ENCODE data around the gene CNOT3.
"Not testable (repeated sequence)": the region's sequence is repeated elsewhere in the genome, so short reads cannot be mapped to it uniquely, and the experiment has no call there.

Gene CNOT3

DNA sequence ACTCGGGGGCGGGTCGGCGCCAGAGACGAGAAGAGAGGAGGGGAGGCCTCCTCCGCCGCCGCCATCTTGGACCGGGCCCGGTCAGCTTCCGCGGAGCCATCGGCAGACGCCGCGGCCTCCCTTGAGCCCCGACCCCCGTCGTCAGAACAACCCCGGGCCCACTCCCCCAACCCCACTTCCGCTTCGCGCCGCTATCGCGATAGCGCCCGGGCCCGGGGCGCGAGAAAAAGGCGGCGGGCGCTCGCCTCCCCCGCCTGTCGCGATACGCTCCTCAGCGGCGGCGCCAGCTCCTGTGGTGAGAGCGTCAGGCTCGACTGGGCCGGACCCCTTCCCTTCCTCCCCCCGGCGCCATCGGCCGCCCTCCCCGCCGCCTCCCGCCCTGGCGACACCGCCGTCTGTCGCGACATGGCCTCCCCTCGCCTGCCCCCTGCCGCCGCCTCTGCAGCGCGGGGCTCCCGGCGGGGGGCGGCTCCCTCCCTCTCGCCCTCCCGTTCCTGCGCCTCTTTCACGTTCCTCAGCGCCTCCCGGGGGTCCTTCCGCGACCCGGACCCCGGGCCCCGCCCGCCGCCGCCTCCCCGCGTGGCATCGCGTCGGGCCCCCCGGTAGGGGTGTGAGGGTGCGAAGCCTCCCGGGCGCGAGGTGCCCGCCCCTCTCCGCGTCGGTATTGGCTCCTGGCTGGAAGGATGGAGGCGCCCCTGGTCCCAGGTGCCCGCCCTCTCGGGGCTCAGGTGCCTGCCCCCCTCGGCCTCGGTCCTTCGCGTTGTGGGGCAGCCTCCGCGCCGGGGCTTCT, at the start of gene CNOT3:
Gene CNOT3, plus strand, starts transcription at position 64 of the 790 bp plus-strand sequence. CDS start 5,217 bp downstream, outside the sequence.
- DNase-seq (ENCODE audit: low read depth) = no peak

GRCh38 chr19:54094426-54095000, 43.0 kb upstream of the CNOT3 start:
- no peak for DNase-seq (ENCODE audit: low read depth)

- DNase-seq (ENCODE audit: low read depth) = no peak
Observed at GRCh38 chr19:54095136-54095858, 42.3 kb upstream of the CNOT3 start.

- not testable (repeated sequence) for DNase-seq (ENCODE audit: low read depth)
Observed at GRCh38 chr19:54095859-54096616, 41.5 kb upstream of the CNOT3 start.

DNA sequence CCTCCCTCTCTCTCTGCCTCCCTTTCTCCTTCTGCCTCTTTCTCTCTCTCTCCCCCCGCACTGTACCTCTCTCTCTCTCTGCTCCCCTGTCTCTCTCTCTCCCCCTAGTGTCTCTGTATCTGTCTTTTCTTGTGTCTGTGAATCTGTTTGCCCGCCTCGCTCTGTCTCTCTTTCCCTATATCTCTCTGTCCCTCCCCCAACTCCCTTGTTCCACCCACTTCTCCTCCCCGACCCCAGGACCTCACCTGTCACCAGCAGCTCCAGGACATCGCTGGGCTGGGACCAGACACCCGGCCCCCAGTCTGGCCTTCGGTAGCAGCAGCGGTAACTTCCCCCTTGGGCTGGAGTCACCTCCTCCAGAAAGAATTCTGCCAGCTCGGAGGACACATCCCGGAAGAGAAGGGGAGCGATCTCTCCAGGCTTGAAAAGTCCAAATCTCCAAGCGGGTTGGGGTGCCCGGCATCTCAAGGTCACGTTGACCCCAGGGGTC, 40.9 kb upstream of the CNOT3 start:
- DNase-seq (ENCODE audit: low read depth) = no peak

DNA sequence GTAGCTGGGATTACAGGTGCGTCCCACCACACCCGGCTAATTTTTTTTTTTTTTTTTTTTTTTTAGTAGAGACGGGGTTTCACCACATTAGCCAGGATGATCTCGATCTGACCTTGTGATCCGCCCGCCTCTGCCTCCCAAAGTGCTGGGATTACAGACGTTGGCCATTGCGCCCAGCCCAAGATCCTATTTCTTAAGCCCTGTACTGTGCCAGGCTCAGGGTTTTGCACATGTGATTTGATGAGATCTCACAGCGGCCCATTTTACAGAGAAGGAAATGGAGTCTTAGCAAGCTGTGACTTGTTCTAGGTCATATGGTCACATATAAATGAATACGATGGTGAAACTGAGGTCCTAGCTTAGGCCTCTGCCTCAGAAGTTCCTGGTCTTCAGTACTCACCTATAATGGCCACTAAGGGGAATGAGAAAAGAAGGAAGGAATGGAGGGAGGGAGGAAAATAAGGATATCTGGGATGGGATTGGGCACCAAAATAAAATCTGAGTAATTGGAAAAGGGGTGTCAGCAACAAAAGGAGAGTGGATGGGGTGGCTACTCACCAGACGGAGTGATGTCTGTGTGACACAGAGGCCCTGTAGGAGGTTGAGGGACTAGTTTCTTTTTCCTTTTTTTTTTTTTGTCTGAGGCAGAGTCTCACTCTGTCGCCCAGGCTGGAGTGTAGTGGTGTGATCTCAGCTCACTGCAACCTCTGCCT, 38.2 kb upstream of the CNOT3 start:
- DNase-seq (ENCODE audit: low read depth) = no peak

DNA sequence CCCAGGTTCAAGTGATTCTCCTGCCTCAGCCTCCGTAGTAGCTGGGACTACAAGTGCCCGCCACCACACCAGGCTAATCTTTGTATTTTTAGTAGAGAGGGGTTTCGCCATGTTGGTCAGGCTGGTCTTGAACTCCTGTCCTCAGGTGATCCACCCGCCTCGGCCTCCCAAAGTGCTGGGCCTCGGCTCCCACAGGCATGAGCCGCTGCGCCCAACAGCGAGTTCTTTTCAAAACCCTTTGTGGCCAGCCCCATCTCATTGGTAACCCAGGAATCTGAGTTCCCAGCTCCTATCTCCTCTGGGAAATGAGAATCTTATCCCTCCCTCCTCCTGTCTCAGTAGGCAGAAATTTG, 37.7 kb upstream of the CNOT3 start:
- not testable (repeated sequence) for DNase-seq (ENCODE audit: low read depth)

DNA sequence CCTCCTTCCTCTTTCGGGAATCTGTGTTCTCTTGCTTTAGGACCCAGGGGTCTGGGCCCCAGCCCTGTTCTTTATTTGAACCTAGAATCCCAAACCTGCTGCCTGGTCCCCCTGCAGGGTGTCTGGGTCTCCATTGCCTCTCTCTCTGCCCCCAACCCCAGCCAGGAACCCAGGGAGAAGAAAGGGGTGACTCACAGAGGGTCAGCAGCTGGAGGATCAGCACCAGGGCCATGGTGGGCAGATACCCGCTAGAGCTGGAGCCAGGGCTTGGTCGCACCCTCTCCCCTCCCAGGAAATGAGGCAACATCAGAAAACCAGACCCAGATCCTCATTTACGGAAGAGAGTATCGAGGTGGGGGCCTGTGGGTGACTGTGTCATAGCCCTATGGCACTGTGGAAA, 37.0 kb upstream of the CNOT3 start, which contains the start of gene OSCAR:
Gene OSCAR, minus strand, starts transcription at position 243 of the 400 bp plus-strand sequence. Its CDS starts 11 bp downstream, at position 232.
- DNase-seq (ENCODE audit: low read depth) = no peak

- DNase-seq (ENCODE audit: low read depth) = peak; percentile 96
Observed at GRCh38 chr19:54102421-54103169, 35.0 kb upstream of the CNOT3 start, which contains the start of gene NDUFA3. NDUFA3 (plus strand) TSS chr19:54102855; CDS start chr19:54102879, 24 bp downstream.

- no peak for DNase-seq (ENCODE audit: low read depth)
Observed at GRCh38 chr19:54104998-54105715, 32.4 kb upstream of the CNOT3 start.

DNA sequence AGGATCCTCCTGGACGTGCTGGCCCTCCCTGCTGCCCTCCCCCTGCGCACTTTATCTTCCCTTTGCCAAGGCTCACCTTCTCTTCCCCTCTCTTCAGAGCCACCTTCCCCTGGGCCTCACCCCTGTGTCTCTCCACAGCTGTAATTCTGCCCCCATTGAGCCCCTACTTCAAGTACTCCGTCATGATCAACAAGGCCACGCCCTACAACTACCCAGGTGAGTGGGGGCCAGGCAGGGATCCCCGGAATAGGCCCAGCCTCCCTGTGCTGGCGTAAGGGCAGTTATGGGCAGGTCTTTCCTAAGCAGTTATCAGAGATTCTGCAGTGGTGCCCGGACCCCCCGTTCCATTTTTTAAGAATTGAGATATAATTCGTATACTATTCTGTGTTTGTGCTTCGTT, 31.8 kb upstream of the CNOT3 start:
- no peak for DNase-seq (ENCODE audit: low read depth)

DNA sequence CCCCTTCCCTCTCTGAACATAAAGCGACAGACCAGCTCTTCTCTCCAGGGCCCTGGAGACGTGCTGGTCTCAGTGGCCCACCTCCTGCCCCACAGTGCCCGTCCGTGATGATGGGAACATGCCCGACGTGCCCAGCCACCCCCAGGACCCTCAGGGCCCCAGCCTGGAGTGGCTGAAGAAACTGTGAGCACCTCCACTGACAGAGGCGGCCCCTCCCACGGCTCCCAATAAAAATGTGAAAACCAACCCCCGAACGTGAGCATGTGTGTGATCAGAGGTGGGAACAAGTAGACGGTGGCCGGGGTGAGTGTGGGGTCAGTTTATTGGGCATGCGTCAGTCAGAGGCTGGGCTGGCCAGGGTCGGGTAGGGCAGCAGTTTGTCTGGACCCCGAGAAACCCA, 30.8 kb upstream of the CNOT3 start:
- DNase-seq (ENCODE audit: low read depth) = no peak

DNA sequence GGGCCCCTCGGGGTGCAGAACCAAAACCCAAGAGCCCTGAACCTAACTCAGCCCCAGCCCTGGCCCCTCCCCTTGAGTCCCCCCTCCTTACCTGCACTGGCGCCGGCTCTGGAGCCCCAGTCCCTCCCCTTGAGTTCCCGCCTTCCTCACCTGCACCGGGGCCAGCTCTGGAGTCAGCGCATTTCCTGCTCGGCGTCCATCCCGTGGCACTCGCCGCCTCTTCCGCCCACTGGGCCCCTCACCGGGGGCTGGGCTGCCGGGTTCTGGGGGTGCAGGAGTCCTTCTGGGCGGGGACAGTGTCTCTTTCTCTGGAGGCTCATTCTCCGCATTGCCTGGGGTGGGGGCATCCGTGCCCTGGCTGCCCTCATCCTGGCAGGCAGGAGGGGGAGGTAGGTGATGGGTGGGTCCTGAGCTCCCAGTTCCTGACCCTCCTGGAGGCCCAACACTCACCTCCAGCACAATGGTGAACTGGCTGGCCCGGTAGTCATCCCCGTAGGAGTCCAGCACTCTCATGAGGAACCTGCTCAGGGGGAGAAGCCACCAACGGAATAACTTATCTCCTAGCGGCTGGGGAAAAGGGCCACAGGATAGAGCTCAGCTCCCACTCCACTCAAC, 29.6 kb upstream of the CNOT3 start:
- DNase-seq (ENCODE audit: low read depth) = no peak

DNA sequence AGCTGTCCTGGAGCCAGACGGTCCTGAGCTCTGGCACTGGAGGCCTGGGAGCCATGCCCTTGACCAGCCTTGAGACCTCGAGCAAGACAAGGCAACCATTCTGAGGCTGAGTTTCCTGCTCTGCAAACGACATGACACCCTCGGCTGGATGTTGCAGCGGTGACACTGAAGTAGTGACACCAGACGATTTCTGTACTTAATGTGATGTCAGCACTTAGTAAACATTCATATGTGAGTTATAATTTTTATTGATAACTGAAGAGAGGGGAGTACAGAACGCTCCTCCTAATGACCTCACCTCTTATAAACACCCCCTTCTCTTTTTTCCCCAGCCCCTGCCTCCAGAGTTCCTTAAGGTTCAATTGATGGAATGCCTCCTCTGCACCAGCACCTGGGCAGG, 29.1 kb upstream of the CNOT3 start:
- DNase-seq (ENCODE audit: low read depth) = no peak

DNA sequence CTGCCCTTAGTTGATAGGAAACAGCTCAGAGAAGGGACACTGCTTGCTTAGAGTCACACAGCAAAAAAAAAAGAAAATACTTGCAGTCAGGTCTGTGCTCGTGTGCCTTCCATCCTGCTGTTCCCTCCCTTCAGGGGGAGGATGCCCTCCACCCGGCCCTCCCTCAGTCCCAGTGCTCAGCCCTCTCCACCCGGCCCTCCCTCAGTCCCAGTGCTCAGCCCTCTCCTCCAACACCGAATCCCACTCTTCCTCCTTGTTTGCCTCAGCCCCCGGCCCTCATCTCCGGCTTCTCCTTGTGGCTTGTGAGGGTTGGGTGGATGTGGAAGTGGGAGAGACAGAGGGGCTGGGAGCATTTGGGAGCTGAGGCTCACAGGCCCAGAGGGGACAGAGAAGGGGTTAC, 27.9 kb upstream of the CNOT3 start:
- no peak for DNase-seq (ENCODE audit: low read depth)

- DNase-seq (ENCODE audit: low read depth) = no peak
Observed at GRCh38 chr19:54114340-54115108, 23.0 kb upstream of the CNOT3 start.

DNA sequence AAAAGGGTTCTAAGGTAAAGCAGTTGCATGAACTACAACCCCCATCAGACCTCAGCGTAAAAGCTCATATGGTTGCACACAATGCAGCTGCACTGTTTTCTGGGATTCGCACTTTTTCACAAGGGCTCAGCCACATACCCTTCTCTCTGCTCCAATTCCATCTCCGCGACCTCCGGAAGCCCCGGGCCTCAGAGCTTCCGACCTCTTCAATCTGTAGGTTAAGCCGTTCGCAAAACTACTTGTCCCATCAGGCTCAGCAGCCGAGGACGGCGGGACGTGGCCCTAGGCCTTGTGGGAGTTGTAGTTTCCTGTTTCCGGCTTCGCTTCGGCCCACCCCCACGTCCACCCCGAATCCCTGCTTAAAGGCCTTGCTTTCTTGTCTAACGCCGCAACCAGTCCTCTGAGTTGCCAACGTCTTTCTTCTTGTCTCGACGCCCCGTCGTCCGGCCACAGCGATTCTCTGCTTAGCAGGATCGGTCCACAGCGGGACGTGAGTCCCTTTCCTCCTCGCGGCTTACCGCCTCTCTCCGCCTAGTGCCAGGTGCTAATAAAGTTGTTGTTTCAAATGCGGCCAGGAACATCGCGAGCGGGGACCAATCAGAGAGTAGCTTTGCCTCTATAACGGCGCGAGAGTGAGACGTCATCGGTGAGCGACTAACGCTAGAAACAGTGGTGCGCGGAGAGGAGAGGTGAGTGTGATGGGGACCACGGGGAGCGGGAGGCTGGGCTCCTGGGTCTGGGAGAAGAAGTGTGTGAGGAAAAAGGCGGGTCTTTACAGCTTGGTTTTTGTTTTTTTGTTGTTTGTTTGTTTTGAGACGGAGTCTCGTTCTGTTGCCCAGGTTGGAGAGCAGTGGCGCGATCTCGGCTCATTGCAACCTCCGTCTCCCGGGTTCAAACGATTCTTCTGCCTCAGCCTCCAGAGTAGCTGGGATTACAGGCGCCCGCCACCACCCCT, 22.2 kb upstream of the CNOT3 start, which contains the start of the genes PRPF31 and TFPT:
Gene PRPF31, plus strand, starts transcription at position 646 of the 955 bp plus-strand sequence. CDS start 2,525 bp downstream, outside the sequence.
Gene TFPT, minus strand, starts transcription at position 549 of the 955 bp plus-strand sequence. Its CDS starts 388 bp downstream, at position 161.
- DNase-seq (ENCODE audit: low read depth) = peak; percentile 95

Measured in stimulated activated CD4-positive, alpha-beta T cell treated with anti-CD3 and anti-CD28 coated beads, Interleukin-2, amount 100 ng/mL, for 4 hours (primary cell).